ENCODE results near the gene MAPK10. TPM values are rescaled to one million over a fixed set of nuclear protein-coding genes. Genes with fewer than 3 reads are reported as not detected.

MAPK10 gene
- total RNA-seq, 1 experiment from 2014 or later, result 0.44 TPM

DNA sequence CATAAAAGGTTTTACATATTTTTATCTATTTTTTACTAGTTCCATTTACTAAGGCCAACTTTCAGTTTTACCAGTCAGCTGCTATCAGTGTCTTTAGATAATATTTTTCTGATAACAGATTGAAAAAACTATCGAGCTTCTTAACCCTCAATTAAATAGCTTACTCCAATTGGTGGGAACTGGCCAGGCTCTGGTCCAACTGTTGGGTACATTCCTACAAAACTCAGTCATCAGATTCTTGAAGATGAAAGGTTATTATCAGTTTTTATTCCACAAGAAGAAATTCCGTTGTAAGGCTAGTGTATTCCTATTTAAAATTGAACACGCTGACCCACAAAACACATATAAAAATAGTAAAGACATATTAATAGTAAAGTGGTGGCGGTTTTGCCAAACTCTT, 346.2 kb downstream of the MAPK10 start:
- Histone ChIP-seq H3K9me2 (replicated peaks; ENCODE audit: low read length) (no peaks in the 10 kb centered on the region), H4K20me1 (ENCODE audit: low read length) (no peaks in the 10 kb centered on the region), H3K27ac (ENCODE audit: low read length) (no peak overlapping the region), H3K79me2 (ENCODE audit: low read length) (no peaks in the 10 kb centered on the region), H3K4me3 (ENCODE audit: low read length) (no peak overlapping the region), H3K4me1 (ENCODE audit: insufficient read depth, low read length) (no peaks in the 10 kb centered on the region), H3K9me3 (ENCODE audit: low read length) (no peaks in the 10 kb centered on the region), H2AFZ (ENCODE audit: low read length) (no peak overlapping the region), H3K27me3 (ENCODE audit: low read length) (no peaks in the 10 kb centered on the region), H3F3A (ENCODE audit: low read length, unreplicated experiment) (no peaks in the 10 kb centered on the region), H3K36me3 (ENCODE audit: low read depth, low read length) (no peaks in the 10 kb centered on the region), H3K4me2 (ENCODE audit: low read length) (no peak overlapping the region), H3K9ac (ENCODE audit: low read length) (no peak overlapping the region)
- ATAC-seq (no peak), DNase-seq (no peak)
- POLR2A ChIA-PET (ENCODE audit: unreplicated experiment), result no interaction called here
- TF ChIP-seq, protein P1, sequence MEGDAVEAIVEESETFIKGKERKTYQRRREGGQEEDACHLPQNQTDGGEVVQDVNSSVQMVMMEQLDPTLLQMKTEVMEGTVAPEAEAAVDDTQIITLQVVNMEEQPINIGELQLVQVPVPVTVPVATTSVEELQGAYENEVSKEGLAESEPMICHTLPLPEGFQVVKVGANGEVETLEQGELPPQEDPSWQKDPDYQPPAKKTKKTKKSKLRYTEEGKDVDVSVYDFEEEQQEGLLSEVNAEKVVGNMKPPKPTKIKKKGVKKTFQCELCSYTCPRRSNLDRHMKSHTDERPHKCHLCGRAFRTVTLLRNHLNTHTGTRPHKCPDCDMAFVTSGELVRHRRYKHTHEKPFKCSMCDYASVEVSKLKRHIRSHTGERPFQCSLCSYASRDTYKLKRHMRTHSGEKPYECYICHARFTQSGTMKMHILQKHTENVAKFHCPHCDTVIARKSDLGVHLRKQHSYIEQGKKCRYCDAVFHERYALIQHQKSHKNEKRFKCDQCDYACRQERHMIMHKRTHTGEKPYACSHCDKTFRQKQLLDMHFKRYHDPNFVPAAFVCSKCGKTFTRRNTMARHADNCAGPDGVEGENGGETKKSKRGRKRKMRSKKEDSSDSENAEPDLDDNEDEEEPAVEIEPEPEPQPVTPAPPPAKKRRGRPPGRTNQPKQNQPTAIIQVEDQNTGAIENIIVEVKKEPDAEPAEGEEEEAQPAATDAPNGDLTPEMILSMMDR (conservative IDR thresholded peaks at IDR 0.05; ENCODE audit: low read depth, low read length), result no peak
- TF ChIP-seq EZH2phosphoT487 (IDR thresholded peaks at IDR 0.05; ENCODE audit: borderline replicate concordance, low read length) (no peak), EZH2 (IDR thresholded peaks at IDR 0.05; ENCODE audit: low read length, unreplicated experiment) (no peak)
- intact Hi-C loops (cut with micrococcal nuclease), result no loop called here
- CTCF ChIA-PET, result no interaction called here
- BruUV-seq (replicated peaks), result no TSS peak

DNA sequence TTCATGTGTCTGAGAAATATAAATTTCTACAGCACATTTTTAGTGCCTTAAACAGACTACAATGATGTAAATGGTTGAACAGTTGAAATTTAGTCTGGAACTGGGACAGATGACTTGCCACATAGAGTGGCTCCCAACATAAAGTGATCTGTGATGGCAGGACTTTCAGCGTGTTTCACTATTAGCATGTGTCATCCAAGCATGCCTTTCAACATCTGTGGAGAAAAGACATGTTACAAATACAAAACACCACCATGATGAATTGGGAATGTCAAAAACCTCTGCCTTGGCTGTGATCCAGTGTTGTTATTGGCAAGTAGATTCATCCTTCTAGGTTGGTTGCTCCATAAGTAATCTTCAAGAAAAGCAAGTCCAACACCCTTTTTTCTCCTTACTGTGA, 348.7 kb downstream of the MAPK10 start:
- no peaks in the 10 kb centered on the region for H3K4me1 ChIP-seq (ENCODE audit: insufficient read depth, low read length)
- DNase-seq (no peak), ATAC-seq (no peak)
- H3K9me2 ChIP-seq (replicated peaks; ENCODE audit: low read length), result no peaks in the 10 kb centered on the region
- H3K9me3 ChIP-seq (ENCODE audit: low read length), result no peaks in the 10 kb centered on the region
- no peak overlapping the region for H2AFZ ChIP-seq (ENCODE audit: low read length)
- H3K9ac ChIP-seq (ENCODE audit: low read length), result no peak overlapping the region
- no peak overlapping the region for H3K27ac ChIP-seq (ENCODE audit: low read length)
- intact Hi-C loops (cut with micrococcal nuclease), result no loop called here
- TF ChIP-seq, protein P1 (conservative IDR thresholded peaks at IDR 0.05; ENCODE audit: low read depth, low read length), result no peak
- TF ChIP-seq EZH2 (IDR thresholded peaks at IDR 0.05; ENCODE audit: low read length, unreplicated experiment) (no peak), EZH2phosphoT487 (IDR thresholded peaks at IDR 0.05; ENCODE audit: borderline replicate concordance, low read length) (no peak)
- no peaks in the 10 kb centered on the region for H3K79me2 ChIP-seq (ENCODE audit: low read length)
- no peaks in the 10 kb centered on the region for H3F3A ChIP-seq (ENCODE audit: low read length, unreplicated experiment)
- no peaks in the 10 kb centered on the region for H3K36me3 ChIP-seq (ENCODE audit: low read depth, low read length)
- H4K20me1 ChIP-seq (ENCODE audit: low read length), result no peaks in the 10 kb centered on the region
- no TSS peak for BruUV-seq (replicated peaks)
- no peak overlapping the region for H3K4me3 ChIP-seq (ENCODE audit: low read length)
- ChIA-PET CTCF (no interaction called here), POLR2A (ENCODE audit: unreplicated experiment) (no interaction called here)
- H3K4me2 ChIP-seq (ENCODE audit: low read length), result no peak overlapping the region
- H3K27me3 ChIP-seq (ENCODE audit: low read length), result no peaks in the 10 kb centered on the region

DNA sequence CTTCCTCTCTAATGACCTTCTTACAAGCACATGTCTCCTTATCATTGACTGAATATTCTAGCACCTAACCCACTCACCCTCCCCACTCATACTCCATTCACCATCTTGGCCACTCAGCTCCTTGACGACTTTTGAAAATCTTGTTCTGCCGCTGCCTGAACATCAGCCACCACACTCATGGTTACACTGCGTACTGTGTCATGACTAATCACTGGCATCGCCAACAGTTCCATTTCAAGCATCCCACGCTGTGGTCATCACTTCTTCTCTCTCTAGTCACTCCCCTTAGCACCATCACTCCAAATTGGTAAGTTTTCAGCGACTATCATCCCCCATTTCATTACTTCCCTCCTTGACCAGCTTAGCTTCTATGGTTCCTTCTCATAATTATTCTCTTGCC, 352.8 kb downstream of the MAPK10 start:
- TF ChIP-seq, protein P1 (conservative IDR thresholded peaks at IDR 0.05; ENCODE audit: low read depth, low read length), result no peak
- TF ChIP-seq EZH2phosphoT487 (IDR thresholded peaks at IDR 0.05; ENCODE audit: borderline replicate concordance, low read length) (no peak), EZH2 (IDR thresholded peaks at IDR 0.05; ENCODE audit: low read length, unreplicated experiment) (no peak)
- CTCF ChIA-PET, result no interaction called here
- no TSS peak for BruUV-seq (replicated peaks)
- Histone ChIP-seq H3K9me3 (ENCODE audit: low read length) (no peaks in the 10 kb centered on the region), H3K9me2 (replicated peaks; ENCODE audit: low read length) (no peaks in the 10 kb centered on the region), H3K4me2 (ENCODE audit: low read length) (no peak overlapping the region), H3K79me2 (ENCODE audit: low read length) (no peaks in the 10 kb centered on the region), H3K4me3 (ENCODE audit: low read length) (no peak overlapping the region), H3K9ac (ENCODE audit: low read length) (no peak overlapping the region), H3F3A (ENCODE audit: low read length, unreplicated experiment) (no peaks in the 10 kb centered on the region), H4K20me1 (ENCODE audit: low read length) (no peaks in the 10 kb centered on the region), H3K27me3 (ENCODE audit: low read length) (no peaks in the 10 kb centered on the region), H3K36me3 (ENCODE audit: low read depth, low read length) (no peaks in the 10 kb centered on the region), H3K4me1 (ENCODE audit: insufficient read depth, low read length) (no peaks in the 10 kb centered on the region), H3K27ac (ENCODE audit: low read length) (no peak overlapping the region), H2AFZ (ENCODE audit: low read length) (no peak overlapping the region)
- intact Hi-C loops (cut with micrococcal nuclease), result no loop called here
- POLR2A ChIA-PET (ENCODE audit: unreplicated experiment), result no interaction called here
- ATAC-seq, result no peak
- DNase-seq, result no peak

Data from PC-3 (cell line).